Esophagus mucosa (tissue), 1 donor: ENCODE data around the gene CFAP92. TPM values are rescaled to one million over a fixed set of nuclear protein-coding genes. Genes with fewer than 3 reads are reported as not detected.

Source experiments
- ATAC-seq: fragments of 200-7000 bp; cut with Tn5 transposase; one replicate; pipeline ENCODE4 v1.9.1; 2020
- total RNA-seq: library from RNA; stranded (reverse); gene quantifications from one replicate; pipeline ENCODE4 v1.2.4, GENCODE V29; 2023
- donor health status: DM: yes; HTN: yes; CAD: no.

Gene CFAP92
- total RNA-seq, 1 donor from 2014 or later = 0.80 TPM

DNA sequence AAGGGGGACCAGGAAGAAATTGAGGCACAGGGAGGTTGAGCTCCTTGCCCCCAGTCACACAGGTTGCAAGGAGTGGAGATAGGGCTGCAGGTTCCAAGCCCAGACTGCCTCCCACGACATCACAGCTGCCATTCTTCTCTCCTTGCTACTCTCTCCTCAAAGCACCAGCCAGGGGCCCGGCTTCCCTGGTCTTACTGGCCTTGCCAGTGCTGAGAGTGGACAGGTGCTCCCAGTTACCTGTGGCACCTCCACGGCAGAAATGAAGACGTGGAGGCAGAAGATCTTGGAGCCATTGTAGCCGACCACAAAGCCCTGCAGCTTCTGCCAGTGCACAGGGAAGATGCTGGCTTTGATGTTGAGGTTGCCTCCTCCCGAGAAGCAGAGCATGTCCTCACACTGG is 132.4 kb downstream of the CFAP92 start:
- ATAC-seq = no peak

Other genes starting within 250 kb of the CFAP92 start
- gene ACAD9, start 114.5 kb downstream of the CFAP92 start, total RNA-seq = 34.7 TPM
- gene EFCC1, start 7.2 kb upstream of the CFAP92 start, total RNA-seq = 0.20 TPM
- not detected for gene GP9, start 66.7 kb upstream of the CFAP92 start, total RNA-seq
- 7.8 TPM for gene RAB43, start 127.7 kb upstream of the CFAP92 start, total RNA-seq
- gene ISY1, start 167.0 kb upstream of the CFAP92 start, total RNA-seq = 24.9 TPM
- gene CNBP, start 189.8 kb upstream of the CFAP92 start, total RNA-seq = 236 TPM